ENCODE data around the gene PSKH1. TPM values are rescaled to one million over a fixed set of nuclear protein-coding genes. Genes with fewer than 3 reads are reported as not detected.

The PSKH1 gene
- total and polyA plus RNA-seq, 9 of the 15 experiments (the other 6 are each of a cell fraction or from before 2014, with no cell fraction given), result 0.96 to 20.9 (median 9.4) TPM

GRCh38 chr16:67923414-67924116 is 30.5 kb downstream of the PSKH1 start:
- H3K27me3 ChIP-seq (ENCODE audit: control insufficient read depth in 2 of 2, insufficient read depth in 2 of 2, low read length in 2 of 2), result no peaks in the 10 kb centered on the region
- no peaks in the 10 kb centered on the region for H3K79me2 ChIP-seq (ENCODE audit: control insufficient read depth, insufficient read depth, low read length)
- peaks cover 13 to 23% of the 10 kb centered on the region in 2 experiments for H3K4me1 ChIP-seq (replicated peaks in 1 of 2; ENCODE audit: control insufficient read depth in 2 of 2, insufficient read depth in 2 of 2, low read length in 2 of 2)
- no peak for ATAC-seq
- H3K9ac ChIP-seq (ENCODE audit: insufficient read depth in 1 of 2, low read depth in 2 of 2, low read length in 2 of 2), result peak overlapping the region in 1 of 2 experiments; percentile 53; a peak in 1 of 4 replicates
- H3K4me3 ChIP-seq, result no peak overlapping the region
- no peak overlapping the region for H3K4me2 ChIP-seq (ENCODE audit: insufficient read depth, low read length)
- no peaks in the 10 kb centered on the region; the same call in 2 of the 3 replicates for H3K36me3 ChIP-seq (ENCODE audit: control insufficient read depth, insufficient read depth, low read length)
- WGBS (ENCODE audit: insufficient coverage, low coverage, missing lambda C conversion rate), result 78% methylated on average over 10 of the region's 10 CpGs
- DNase-seq (ENCODE audit: extremely low read depth in 1 of 4, low spot score in 3 of 4), result no peak
- H3K9me3 ChIP-seq (replicated peaks; ENCODE audit: control insufficient read depth, insufficient read depth, low read depth, low read length), result no peaks in the 10 kb centered on the region
- no peak for FAIRE-seq
- peaks cover 22% of the 10 kb centered on the region for H4K20me1 ChIP-seq (replicated peaks; ENCODE audit: control insufficient read depth, insufficient read depth, low read length)
- H3K9me1 ChIP-seq (ENCODE audit: control insufficient read depth, insufficient read depth, low read length), result peaks cover 3% of the 10 kb centered on the region
- in situ Hi-C loops (cut with MboI) (loop anchor here (10.0 kb wide), 1 partner anchor 399 kb away; the partner anchor contains the start of gene RIPOR1), intact Hi-C loops (cut with micrococcal nuclease) (no loop called here)
- CTCF ChIA-PET (ENCODE audit: low intra/inter-chr PET ratio), result no interaction called here
- POLR2A ChIA-PET, result interaction anchor here (1.5 to 1.6 kb wide), 3 partner anchors 12 to 80 kb away, joined by 3 to 8 read pairs (median 4); no protein-coding TSS in a partner anchor
- no peak overlapping the region for H3K27ac ChIP-seq (ENCODE audit: extremely low read depth, low read depth, low read length)
- BruUV-seq (replicated peaks), result no TSS peak
- no peak overlapping the region for H2AFZ ChIP-seq (ENCODE audit: low read depth, low read length)
- TF ChIP-seq YBX1 (IDR thresholded peaks at IDR 0.05) (no peak), ZBTB2 (IDR thresholded peaks at IDR 0.05) (no peak), NFATC3 (IDR thresholded peaks at IDR 0.05) (no peak), ZNF274 (IDR thresholded peaks at IDR 0.05; ENCODE audit: borderline replicate concordance, low read depth, low read length) (no peak), ZNF239 (CRISPR knock-in tag; IDR thresholded peaks at IDR 0.05) (no peak), SAFB2 (IDR thresholded peaks at IDR 0.05; ENCODE audit: borderline replicate concordance, low read depth, low read length, severe bottlenecking) (no peak), ZNF140 (CRISPR knock-in tag; IDR thresholded peaks at IDR 0.05) (no peak), MNT (conservative IDR thresholded peaks at IDR 0.05) (no peak), ZEB2 (IDR thresholded peaks at IDR 0.05) (no peak), CUX1 (CRISPR knock-in tag; IDR thresholded peaks at IDR 0.05) (no peak)
